Uterus (tissue), 4 donors: Measurements from ENCODE around the gene IGHMBP2. TPM values are rescaled to one million over a fixed set of nuclear protein-coding genes. Genes with fewer than 3 reads are reported as not detected.

ENCODE experiments used
- DNase-seq, 2 donors: peaks; one replicate each; pipeline ENCODE4 v3.0.0-alpha.2; 2019 to 2020
- H3K27ac ChIP-seq, 2 donors: fragments of 200-600 bp; sonication (generic); 1 replicate in 1 of 2; 2 replicates in 1 of 2; pipeline ENCODE4 v1.5.1; 2016 to 2018
- H3K27me3 ChIP-seq, 2 donors: fragments of 200-600 bp; sonication (generic); one replicate each; pipeline ENCODE4 v1.5.1; 2018 to 2019; ENCODE audit warnings: control low read depth in 1 of 2
- H3K36me3 ChIP-seq, 2 donors: fragments of 200-600 bp; sonication (generic); one replicate each; pipeline ENCODE4 v1.5.1; 2019; ENCODE audit warnings: control low read depth in 1 of 2
- H3K4me1 ChIP-seq, 2 donors: fragments of 200-600 bp; sonication (generic); one replicate each; pipeline ENCODE4 v1.5.1; 2018 to 2019; ENCODE audit warnings: control low read depth in 1 of 2
- H3K4me3 ChIP-seq, 2 donors: fragments of 200-600 bp; sonication (generic); 1 replicate in 1 of 2; 2 replicates in 1 of 2; pipeline ENCODE4 v1.5.1; 2018 to 2019; ENCODE audit warnings: mild to moderate bottlenecking in 1 of 2
- H3K9me3 ChIP-seq, 2 donors: fragments of 200-600 bp; sonication (generic); one replicate each; pipeline ENCODE4 v1.5.1; 2019; ENCODE audit warnings: control low read depth in 1 of 2
- POLR2A ChIP-seq, 2 donors: fragments of 450-650 bp; IDR thresholded peaks; one replicate each; pipeline ENCODE4 v1.6.1; 2016; ENCODE audit warnings: antibody characterized with exemption in 2 of 2, mild to moderate bottlenecking in 1 of 2, moderate library complexity in 1 of 2
- intact Hi-C: fragments of 100-400 bp; cut with DNase I; formaldehyde crosslinking; loops from one replicate; pipeline ENCODE4 v1.15.1; 2023; ENCODE audit warnings: low total_unique reads
- total RNA-seq, 4 donors: library from RNA; depleted of rRNA in 3 of 4; stranded (reverse); fragments of >200 nt in 3 of 4; gene quantifications; one replicate each; pipeline versions ENCODE4 v1.1.0 to v1.2.4, GENCODE V29; 2014 to 2023
- TF ChIP-seq, protein P1 (sequence below), 4 experiments: fragments of 200-600 bp in 2 of 4; fragments of 450-650 bp in 2 of 4; sonication (generic) in 2 of 4; IDR thresholded peaks; one replicate each; pipeline ENCODE4 v1.5.1; 2016 to 2019; ENCODE audit warnings: antibody characterized with exemption in 4 of 4, mild to moderate bottlenecking in 2 of 4, moderate library complexity in 1 of 4
- donor health status: DM: yes; HTN: yes; CAD: no.

IGHMBP2 gene
- total RNA-seq, 4 donors from 2014 or later, result 0.88 to 38.5 (median 19.9) TPM

DNA sequence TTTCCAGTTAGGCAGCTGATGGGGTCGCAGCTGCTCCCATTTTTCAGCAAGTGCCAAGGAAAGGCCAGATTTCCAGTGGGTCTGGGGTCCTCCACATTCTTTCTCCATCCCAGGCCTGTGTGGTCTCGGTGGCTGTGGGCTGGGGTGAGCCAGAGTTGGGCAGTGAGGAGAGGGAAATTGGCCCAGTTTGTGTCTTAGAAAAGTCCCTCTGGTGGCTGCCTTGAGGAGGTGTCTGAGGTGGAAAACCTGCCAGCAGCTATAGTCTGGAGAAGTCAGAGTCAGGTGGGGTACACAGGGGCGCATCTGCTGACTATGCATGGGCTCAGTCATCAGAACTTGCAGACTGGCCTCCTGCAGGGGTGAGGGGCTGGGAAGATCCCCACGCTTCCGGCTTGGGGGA is 46.6 kb downstream of the IGHMBP2 start:
- no peak for DNase-seq
- H3K27me3 ChIP-seq, result no peaks in the 10 kb centered on the region
- H3K27ac ChIP-seq, result no peak overlapping the region
- peaks cover 0 to 5% of the 10 kb centered on the region in 2 donors for H3K4me1 ChIP-seq
- no peak overlapping the region for H3K4me3 ChIP-seq
- intact Hi-C loops, result no loop called here
- H3K36me3 ChIP-seq, result no peaks in the 10 kb centered on the region
- TF ChIP-seq, protein P1, sequence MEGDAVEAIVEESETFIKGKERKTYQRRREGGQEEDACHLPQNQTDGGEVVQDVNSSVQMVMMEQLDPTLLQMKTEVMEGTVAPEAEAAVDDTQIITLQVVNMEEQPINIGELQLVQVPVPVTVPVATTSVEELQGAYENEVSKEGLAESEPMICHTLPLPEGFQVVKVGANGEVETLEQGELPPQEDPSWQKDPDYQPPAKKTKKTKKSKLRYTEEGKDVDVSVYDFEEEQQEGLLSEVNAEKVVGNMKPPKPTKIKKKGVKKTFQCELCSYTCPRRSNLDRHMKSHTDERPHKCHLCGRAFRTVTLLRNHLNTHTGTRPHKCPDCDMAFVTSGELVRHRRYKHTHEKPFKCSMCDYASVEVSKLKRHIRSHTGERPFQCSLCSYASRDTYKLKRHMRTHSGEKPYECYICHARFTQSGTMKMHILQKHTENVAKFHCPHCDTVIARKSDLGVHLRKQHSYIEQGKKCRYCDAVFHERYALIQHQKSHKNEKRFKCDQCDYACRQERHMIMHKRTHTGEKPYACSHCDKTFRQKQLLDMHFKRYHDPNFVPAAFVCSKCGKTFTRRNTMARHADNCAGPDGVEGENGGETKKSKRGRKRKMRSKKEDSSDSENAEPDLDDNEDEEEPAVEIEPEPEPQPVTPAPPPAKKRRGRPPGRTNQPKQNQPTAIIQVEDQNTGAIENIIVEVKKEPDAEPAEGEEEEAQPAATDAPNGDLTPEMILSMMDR (IDR thresholded peaks at IDR 0.05), result peak in 2 of 4 experiments; percentile 13 to 20
- no peak for TF ChIP-seq POLR2A (IDR thresholded peaks at IDR 0.05)
- no peaks in the 10 kb centered on the region for H3K9me3 ChIP-seq

DNA sequence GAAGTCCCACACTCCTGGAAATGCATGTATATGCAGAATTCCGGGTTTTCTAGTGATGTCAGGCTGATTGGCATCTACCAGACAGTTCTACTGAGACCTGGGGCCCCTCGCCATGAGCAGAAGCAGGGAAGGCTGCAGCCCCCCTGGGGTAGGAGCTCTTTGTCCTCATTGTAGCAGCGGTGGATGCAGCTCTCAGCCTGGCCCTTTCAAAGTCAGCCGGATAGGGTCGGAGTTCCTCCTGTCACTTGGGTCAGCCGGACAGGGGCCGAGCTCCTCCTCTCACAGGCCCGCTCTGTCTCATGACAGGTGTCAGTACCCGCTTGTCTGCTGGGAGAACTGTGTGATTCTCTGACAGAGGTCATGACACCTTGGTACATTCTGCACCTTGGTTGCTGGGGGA is 47.1 kb downstream of the IGHMBP2 start:
- no peaks in the 10 kb centered on the region for H3K36me3 ChIP-seq
- H3K4me1 ChIP-seq, result peaks cover 0 to 8% of the 10 kb centered on the region in 2 donors
- no peak overlapping the region for H3K27ac ChIP-seq
- no peak for DNase-seq
- intact Hi-C loops, result no loop called here
- H3K27me3 ChIP-seq, result no peaks in the 10 kb centered on the region
- H3K9me3 ChIP-seq, result no peaks in the 10 kb centered on the region
- H3K4me3 ChIP-seq, result no peak overlapping the region
- TF ChIP-seq, protein P1 (IDR thresholded peaks at IDR 0.05), result no peak
- no peak for TF ChIP-seq POLR2A (IDR thresholded peaks at IDR 0.05)

DNA sequence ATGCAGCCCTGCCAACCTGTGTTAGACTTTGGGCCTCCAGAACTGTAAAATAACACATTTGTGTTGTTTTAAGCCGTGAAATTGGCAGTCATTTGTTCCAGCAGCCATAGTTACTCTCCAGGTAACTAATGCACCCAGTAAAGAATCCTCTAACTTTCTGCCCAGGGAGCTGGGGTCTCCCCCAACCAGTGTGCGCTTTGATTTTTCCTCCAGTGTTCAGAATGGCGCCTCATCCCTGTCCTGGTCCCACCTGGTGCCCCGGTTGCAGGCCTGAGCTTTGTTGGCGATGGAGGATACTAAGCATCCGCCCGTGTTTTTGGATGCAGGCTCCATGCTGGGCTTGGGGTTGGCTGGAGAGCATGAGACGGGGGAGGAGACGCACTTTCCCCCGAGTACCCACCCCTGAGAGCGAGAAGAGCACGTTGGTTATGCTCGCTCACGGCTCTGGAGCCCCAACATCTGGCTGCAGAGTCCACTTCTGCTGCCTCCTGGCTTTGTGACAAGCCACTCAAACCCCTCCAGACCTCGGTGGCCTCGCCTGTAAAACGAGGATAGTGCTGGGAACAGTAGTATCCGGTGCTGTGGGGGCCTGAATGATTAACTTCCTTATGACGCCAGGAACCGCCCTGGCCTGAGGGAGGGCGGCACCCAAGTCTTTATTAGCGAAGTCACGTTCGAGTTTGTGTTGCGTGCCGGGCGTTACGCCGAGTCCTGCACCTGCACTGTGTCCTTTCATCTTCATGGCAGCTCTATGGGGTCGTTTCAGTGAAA is 51.3 kb downstream of the IGHMBP2 start:
- Histone ChIP-seq H3K27ac (peak overlapping the region; percentile 23 to 36), H3K4me1 (peaks cover 0 to 3% of the 10 kb centered on the region in 2 donors), H3K27me3 (no peaks in the 10 kb centered on the region), H3K4me3 (no peak overlapping the region), H3K9me3 (no peaks in the 10 kb centered on the region), H3K36me3 (no peaks in the 10 kb centered on the region)
- intact Hi-C loops, result no loop called here
- peak; percentile 66 to 70 for DNase-seq
- TF ChIP-seq, protein P1 (IDR thresholded peaks at IDR 0.05), result no peak
- no peak for TF ChIP-seq POLR2A (IDR thresholded peaks at IDR 0.05)

DNA sequence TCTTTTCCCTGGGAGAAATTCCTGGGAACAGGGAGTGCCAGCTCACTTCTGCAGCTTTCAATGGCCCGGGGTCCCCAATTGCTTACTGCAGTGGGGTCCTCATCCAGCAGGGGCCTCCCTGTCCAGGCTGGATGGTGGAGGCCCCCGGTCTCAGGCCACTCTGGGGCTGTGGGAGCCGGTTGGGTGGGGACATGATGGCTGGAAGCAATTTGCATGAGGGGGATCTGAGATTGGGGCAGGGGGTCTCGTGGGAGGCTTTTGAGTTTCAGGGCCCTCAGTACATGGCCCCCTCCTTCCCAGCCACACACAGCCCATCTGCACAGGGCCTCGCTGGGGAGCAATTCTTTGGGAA is 51.9 kb downstream of the IGHMBP2 start:
- TF ChIP-seq POLR2A (IDR thresholded peaks at IDR 0.05), result no peak
- TF ChIP-seq, protein P1 (IDR thresholded peaks at IDR 0.05), result no peak
- intact Hi-C loops, result no loop called here
- H3K27me3 ChIP-seq, result no peaks in the 10 kb centered on the region
- no peak overlapping the region for H3K4me3 ChIP-seq
- peaks cover 0 to 3% of the 10 kb centered on the region in 2 donors for H3K4me1 ChIP-seq
- DNase-seq, result no peak
- H3K9me3 ChIP-seq, result no peaks in the 10 kb centered on the region
- peak overlapping the region; percentile 23 to 36 for H3K27ac ChIP-seq
- no peaks in the 10 kb centered on the region for H3K36me3 ChIP-seq

DNA sequence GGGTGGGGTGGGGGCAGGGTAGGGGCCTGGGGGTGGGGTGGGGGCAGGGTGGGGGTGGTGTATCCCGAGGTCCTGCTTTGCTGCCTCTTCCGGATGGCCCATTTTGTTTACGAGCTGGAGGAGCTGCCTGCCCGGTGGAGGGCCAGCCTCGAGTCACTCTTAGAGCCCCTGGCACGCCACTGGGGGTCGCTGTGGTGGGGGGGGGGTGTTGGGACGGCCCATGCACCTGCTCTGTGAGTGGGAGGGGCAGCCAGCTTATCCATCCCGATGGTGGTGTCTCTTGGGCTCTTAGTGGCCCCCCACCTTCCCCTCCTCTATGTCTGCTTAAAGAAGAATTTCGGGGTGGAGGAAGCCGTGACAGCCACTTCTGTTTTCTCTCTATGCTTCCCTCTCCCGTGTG is 52.5 kb downstream of the IGHMBP2 start:
- TF ChIP-seq, protein P1 (IDR thresholded peaks at IDR 0.05), result no peak
- TF ChIP-seq POLR2A (IDR thresholded peaks at IDR 0.05), result no peak
- no peaks in the 10 kb centered on the region for H3K27me3 ChIP-seq
- no peaks in the 10 kb centered on the region for H3K9me3 ChIP-seq
- intact Hi-C loops, result no loop called here
- peak overlapping the region in 1 of 2 donors; percentile 7 for H3K27ac ChIP-seq
- H3K4me3 ChIP-seq, result no peak overlapping the region
- no peaks in the 10 kb centered on the region for H3K36me3 ChIP-seq
- H3K4me1 ChIP-seq, result peaks cover 0 to 3% of the 10 kb centered on the region in 2 donors
- no peak for DNase-seq
